ENCODE results near the gene LRCOL1.

GRCh38 chr12:132602572-132603239 lies 7.7 kb downstream of the LRCOL1 start:
- TF ChIP-seq, protein P1, sequence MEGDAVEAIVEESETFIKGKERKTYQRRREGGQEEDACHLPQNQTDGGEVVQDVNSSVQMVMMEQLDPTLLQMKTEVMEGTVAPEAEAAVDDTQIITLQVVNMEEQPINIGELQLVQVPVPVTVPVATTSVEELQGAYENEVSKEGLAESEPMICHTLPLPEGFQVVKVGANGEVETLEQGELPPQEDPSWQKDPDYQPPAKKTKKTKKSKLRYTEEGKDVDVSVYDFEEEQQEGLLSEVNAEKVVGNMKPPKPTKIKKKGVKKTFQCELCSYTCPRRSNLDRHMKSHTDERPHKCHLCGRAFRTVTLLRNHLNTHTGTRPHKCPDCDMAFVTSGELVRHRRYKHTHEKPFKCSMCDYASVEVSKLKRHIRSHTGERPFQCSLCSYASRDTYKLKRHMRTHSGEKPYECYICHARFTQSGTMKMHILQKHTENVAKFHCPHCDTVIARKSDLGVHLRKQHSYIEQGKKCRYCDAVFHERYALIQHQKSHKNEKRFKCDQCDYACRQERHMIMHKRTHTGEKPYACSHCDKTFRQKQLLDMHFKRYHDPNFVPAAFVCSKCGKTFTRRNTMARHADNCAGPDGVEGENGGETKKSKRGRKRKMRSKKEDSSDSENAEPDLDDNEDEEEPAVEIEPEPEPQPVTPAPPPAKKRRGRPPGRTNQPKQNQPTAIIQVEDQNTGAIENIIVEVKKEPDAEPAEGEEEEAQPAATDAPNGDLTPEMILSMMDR (IDR thresholded peaks at IDR 0.05; ENCODE audit: low read depth, low read length, poor library complexity, severe bottlenecking) = no peak
- no peak for TF ChIP-seq EZH2phosphoT487 (IDR thresholded peaks at IDR 0.05; ENCODE audit: borderline replicate concordance, low read length)

Data from DOHH2 (cell line).